Uterus (tissue), 2 donors: ENCODE data around the gene ACAP3.

ENCODE experiments used
- POLR2A ChIP-seq, 2 donors: fragments of 450-650 bp; IDR thresholded peaks; one replicate each; pipeline ENCODE4 v1.6.1; 2016; ENCODE audit warnings: antibody characterized with exemption in 2 of 2, mild to moderate bottlenecking in 1 of 2, moderate library complexity in 1 of 2
- TF ChIP-seq, protein P1 (sequence below), 4 experiments: fragments of 200-600 bp in 2 of 4; fragments of 450-650 bp in 2 of 4; sonication (generic) in 2 of 4; IDR thresholded peaks; one replicate each; pipeline ENCODE4 v1.5.1; 2016 to 2019; ENCODE audit warnings: antibody characterized with exemption in 4 of 4, mild to moderate bottlenecking in 2 of 4, moderate library complexity in 1 of 4

DNA sequence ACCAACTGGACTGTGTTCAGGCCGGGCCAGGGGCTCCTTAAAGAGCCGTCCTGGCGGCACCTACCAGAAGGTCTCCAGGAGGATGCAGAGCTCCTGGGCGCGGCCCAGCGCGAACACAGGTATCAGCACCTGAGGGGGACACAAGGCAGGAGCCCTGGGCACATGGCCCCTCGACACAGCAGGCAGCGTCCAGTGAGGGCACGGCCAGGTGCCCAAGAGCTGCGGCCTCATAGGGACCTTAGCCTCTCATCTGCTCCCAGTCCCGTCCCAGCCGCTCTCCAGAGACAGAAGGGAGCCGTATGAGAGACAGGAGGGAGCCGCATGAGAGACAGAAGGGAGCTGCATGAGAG lies 6.5 kb upstream of the ACAP3 start:
- TF ChIP-seq, protein P1, sequence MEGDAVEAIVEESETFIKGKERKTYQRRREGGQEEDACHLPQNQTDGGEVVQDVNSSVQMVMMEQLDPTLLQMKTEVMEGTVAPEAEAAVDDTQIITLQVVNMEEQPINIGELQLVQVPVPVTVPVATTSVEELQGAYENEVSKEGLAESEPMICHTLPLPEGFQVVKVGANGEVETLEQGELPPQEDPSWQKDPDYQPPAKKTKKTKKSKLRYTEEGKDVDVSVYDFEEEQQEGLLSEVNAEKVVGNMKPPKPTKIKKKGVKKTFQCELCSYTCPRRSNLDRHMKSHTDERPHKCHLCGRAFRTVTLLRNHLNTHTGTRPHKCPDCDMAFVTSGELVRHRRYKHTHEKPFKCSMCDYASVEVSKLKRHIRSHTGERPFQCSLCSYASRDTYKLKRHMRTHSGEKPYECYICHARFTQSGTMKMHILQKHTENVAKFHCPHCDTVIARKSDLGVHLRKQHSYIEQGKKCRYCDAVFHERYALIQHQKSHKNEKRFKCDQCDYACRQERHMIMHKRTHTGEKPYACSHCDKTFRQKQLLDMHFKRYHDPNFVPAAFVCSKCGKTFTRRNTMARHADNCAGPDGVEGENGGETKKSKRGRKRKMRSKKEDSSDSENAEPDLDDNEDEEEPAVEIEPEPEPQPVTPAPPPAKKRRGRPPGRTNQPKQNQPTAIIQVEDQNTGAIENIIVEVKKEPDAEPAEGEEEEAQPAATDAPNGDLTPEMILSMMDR (IDR thresholded peaks at IDR 0.05), result no peak
- TF ChIP-seq POLR2A (IDR thresholded peaks at IDR 0.05), result no peak
